ENCODE results near the gene MYO6. TPM values are rescaled to one million over a fixed set of nuclear protein-coding genes. Genes with fewer than 3 reads are reported as not detected.
"Not testable (repeated sequence)": the region's sequence is repeated elsewhere in the genome, so short reads cannot be mapped to it uniquely, and the experiment has no call there.

Gene MYO6
- total RNA-seq, 1 donor: 15.1 TPM

DNA sequence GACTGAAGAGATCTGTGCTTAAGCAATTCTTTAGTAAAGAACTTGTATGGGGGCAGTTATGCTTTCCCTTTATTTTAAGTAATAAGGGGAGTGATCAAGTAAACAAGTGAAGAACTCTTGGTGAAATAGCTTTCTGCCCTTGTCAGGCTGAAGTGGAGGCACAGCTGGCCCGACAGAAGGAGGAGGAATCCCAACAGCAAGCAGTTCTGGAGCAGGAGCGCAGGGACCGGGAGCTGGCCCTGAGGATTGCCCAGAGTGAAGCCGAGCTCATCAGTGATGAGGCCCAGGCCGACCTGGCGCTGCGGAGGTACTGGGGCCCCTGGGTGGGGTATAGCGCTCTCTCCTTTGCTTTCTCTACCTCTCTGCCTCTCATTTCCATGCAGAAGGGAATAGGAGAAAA lies 143.3 kb downstream of the MYO6 start:
- TF ChIP-seq, protein P1, sequence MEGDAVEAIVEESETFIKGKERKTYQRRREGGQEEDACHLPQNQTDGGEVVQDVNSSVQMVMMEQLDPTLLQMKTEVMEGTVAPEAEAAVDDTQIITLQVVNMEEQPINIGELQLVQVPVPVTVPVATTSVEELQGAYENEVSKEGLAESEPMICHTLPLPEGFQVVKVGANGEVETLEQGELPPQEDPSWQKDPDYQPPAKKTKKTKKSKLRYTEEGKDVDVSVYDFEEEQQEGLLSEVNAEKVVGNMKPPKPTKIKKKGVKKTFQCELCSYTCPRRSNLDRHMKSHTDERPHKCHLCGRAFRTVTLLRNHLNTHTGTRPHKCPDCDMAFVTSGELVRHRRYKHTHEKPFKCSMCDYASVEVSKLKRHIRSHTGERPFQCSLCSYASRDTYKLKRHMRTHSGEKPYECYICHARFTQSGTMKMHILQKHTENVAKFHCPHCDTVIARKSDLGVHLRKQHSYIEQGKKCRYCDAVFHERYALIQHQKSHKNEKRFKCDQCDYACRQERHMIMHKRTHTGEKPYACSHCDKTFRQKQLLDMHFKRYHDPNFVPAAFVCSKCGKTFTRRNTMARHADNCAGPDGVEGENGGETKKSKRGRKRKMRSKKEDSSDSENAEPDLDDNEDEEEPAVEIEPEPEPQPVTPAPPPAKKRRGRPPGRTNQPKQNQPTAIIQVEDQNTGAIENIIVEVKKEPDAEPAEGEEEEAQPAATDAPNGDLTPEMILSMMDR (IDR thresholded peaks at IDR 0.05; ENCODE audit: insufficient read depth, low read depth, low read length): no peak
- no peak overlapping the region for H3K4me3 ChIP-seq (ENCODE audit: low read depth, low read length)
- DNase-seq (ENCODE audit: low read depth): no peak

DNA sequence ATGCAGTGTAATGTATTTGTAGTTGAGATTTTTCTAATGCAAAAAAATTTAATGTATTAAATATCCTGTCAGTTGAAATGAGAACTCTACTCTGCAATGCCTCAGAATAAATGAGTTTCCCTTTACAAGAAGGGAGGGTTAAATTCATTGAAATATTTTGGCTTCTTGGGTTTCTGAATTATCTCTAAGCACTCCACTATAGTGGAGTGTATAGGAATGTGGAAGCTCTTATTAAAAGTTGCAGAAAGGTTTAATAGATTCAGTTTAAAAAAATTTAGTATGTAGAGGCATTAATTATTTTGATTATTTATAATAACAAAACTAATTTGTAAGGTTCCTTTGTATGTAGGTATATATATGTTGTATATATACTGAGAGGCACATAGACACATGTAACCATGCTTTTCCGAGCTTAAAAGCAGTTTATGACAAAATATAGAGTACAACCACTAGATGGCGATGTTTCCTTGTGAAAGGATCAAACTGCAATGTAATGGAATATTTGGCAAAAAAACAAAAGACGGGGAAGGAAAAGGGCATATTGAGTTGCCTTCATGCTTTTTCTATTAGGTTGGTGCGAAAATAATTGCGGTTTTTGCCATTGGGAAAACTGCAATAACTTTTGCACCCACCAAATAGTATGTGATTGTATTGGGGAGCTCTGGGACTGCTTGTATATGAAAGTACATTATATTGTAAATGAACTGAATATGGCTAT lies 144.2 kb downstream of the MYO6 start:
- TF ChIP-seq, protein P1 (IDR thresholded peaks at IDR 0.05; ENCODE audit: insufficient read depth, low read depth, low read length): peak; percentile 67
- no peak overlapping the region for H3K4me3 ChIP-seq (ENCODE audit: low read depth, low read length)
- peak; percentile 74 for DNase-seq (ENCODE audit: low read depth)

DNA sequence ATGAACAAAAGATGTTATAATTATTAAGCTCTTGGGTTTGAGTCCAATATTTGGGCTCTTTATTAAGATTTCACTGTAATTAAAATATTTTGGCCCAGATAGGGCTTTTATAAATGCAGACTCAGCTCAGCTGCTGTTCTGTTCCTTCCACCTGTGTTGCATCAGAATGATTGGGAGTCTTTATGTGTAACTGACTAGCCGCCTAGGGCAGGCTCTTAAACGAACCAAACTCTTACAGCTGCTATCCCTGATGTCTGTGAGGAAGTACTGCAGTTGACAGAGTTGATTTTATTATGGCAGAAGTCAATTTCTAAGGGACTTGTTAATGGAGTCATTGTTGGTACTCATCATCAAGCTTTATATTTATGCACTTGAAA lies 144.7 kb downstream of the MYO6 start:
- no peak for DNase-seq (ENCODE audit: low read depth)
- no peak overlapping the region for H3K4me3 ChIP-seq (ENCODE audit: low read depth, low read length)
- TF ChIP-seq, protein P1 (IDR thresholded peaks at IDR 0.05; ENCODE audit: insufficient read depth, low read depth, low read length): no peak

DNA sequence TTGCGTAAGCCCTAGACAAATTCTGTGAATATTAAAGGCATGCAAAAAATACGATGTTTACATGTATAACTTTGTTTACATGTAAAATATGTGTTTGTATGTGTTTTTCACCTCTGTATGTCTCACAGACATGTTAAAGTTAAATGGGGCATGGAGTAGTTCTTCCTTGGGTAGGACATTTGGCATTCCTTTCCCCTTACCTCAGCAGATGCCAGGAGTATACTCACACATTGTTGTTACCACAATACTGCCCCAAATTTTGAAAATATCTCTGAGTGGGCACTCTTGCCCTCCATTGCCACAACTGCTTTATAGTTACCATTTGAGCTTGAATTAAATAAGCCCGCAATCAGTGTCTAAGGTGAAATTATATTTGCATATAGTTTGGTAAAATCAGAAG lies 147.5 kb downstream of the MYO6 start:
- H3K4me3 ChIP-seq (ENCODE audit: low read depth, low read length): no peak overlapping the region
- DNase-seq (ENCODE audit: low read depth): no peak
- TF ChIP-seq, protein P1 (IDR thresholded peaks at IDR 0.05; ENCODE audit: insufficient read depth, low read depth, low read length): no peak

DNA sequence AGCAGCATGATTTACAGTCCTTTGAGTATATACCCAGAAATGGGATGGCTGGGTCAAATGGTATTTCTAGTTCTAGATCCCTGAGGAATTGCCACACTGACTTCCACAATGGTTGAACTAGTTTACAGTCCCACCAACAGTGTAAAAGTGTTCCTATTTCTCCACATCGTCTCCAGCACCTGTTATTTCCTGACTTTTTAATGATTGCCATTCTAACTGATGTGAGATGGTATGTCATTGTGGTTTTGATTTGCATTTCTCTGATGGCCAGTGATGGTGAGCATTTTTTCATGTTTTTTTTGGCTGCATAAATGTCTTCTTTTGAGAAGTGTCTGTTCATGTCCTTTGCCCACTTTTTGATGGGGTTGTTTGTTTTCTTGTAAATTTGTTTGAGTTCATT lies 151.2 kb downstream of the MYO6 start:
- not testable (repeated sequence) for H3K4me3 ChIP-seq (ENCODE audit: low read depth, low read length); DNase-seq (ENCODE audit: low read depth)

DNA sequence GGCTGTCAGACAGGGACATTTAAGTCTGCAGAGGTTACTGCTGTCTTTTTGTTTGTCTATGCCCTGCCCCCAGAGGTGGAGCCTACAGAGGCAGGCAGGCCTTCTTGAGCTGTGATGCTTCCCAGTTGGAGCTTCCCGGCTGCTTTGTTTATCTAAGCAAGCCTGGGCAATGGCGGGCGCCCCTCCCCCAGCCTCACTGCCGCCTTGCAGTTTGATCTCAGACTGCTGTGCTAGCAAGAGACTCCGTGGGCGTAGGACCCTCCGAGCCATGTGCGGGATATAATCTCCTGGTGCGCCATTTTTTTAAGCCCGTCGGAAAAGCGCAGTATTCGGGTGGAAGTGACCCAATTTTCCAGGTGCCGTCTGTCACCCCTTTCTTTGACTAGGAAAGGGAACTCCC lies 156.1 kb downstream of the MYO6 start:
- not testable (repeated sequence) for H3K4me3 ChIP-seq (ENCODE audit: low read depth, low read length); DNase-seq (ENCODE audit: low read depth)

DNA sequence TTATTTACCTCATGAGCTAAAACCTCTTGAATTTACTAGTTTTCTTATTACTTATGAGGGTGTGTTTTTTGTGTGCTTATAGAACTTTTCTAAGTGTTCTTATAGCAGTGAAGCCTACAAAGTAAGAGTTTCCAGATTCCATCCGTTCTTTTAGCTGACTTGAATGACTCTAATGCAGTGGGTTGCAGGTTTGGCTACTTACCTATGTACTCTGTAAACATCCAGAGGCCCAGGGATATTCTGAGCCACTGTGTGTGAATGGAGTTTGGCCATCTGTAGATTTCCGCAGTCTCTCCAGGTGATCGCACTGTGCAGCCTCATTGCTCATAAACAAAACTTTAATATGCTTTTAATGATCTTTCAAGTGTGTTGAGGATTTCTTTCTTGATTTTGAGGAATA lies 157.8 kb downstream of the MYO6 start:
- DNase-seq (ENCODE audit: low read depth): no peak
- TF ChIP-seq, protein P1 (IDR thresholded peaks at IDR 0.05; ENCODE audit: insufficient read depth, low read depth, low read length): no peak
- no peak overlapping the region for H3K4me3 ChIP-seq (ENCODE audit: low read depth, low read length)

DNA sequence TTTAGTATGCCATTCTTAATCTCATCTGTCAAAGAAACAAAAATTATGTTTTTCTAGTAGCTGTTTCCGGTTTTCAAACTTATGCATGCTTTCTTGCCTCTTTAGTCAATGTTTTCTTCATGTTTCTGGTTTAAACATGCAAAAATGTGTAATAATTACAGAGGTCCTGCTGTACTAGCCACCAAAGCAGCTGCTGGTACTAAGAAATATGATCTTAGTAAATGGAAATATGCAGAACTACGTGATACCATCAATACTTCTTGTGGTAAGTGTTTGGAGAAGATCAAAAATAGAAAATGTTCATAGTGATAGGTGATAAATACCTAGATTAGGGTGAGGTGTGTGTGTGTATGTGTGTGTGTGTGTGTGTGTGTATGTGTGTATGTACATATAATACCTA lies 158.4 kb downstream of the MYO6 start:
- TF ChIP-seq, protein P1 (IDR thresholded peaks at IDR 0.05; ENCODE audit: insufficient read depth, low read depth, low read length): no peak
- no peak for DNase-seq (ENCODE audit: low read depth)
- H3K4me3 ChIP-seq (ENCODE audit: low read depth, low read length): no peak overlapping the region

Measured in fibroblast of villous mesenchyme (primary cell).